Measurements from ENCODE around the gene KRT78.
"Not testable (repeated sequence)": the region's sequence is repeated elsewhere in the genome, so short reads cannot be mapped to it uniquely, and the experiment has no call there.

KRT78 gene

GRCh38 chr12:52857500-52857899 is 8.7 kb upstream of the KRT78 start:
- Histone ChIP-seq H3K9me3 (ENCODE audit: severe bottlenecking) (peaks cover 5% of the 10 kb centered on the region), H3K4me3 (ENCODE audit: low read depth, low read length) (no peak overlapping the region), H3K36me3 (no peaks in the 10 kb centered on the region), H3K27me3 (ENCODE audit: insufficient read depth, low read depth, severe bottlenecking) (peaks cover 74% of the 10 kb centered on the region), H3K27ac (no peak overlapping the region)
- TF ChIP-seq CTCF (IDR thresholded peaks at IDR 0.05; ENCODE audit: low read depth, low read length), result no peak
- no peak for DNase-seq

- TF ChIP-seq CTCF (IDR thresholded peaks at IDR 0.05; ENCODE audit: low read depth, low read length), result no peak
- H3K36me3 ChIP-seq, result no peaks in the 10 kb centered on the region
- H3K9me3 ChIP-seq (ENCODE audit: severe bottlenecking), result peaks cover 5% of the 10 kb centered on the region
- no peak overlapping the region for H3K4me3 ChIP-seq (ENCODE audit: low read depth, low read length)
- no peak for DNase-seq
- H3K27me3 ChIP-seq (ENCODE audit: insufficient read depth, low read depth, severe bottlenecking), result peaks cover 74% of the 10 kb centered on the region
- H3K27ac ChIP-seq, result no peak overlapping the region
These were observed 8.0 kb upstream of the KRT78 start for GRCh38 chr12:52856787-52857186.

- H3K4me3 ChIP-seq (ENCODE audit: low read depth, low read length); H3K9me3 ChIP-seq (ENCODE audit: severe bottlenecking); H3K27ac ChIP-seq; DNase-seq; H3K36me3 ChIP-seq: not testable (repeated sequence)
- peaks cover 74% of the 10 kb centered on the region for H3K27me3 ChIP-seq (ENCODE audit: insufficient read depth, low read depth, severe bottlenecking)
These were observed 7.3 kb upstream of the KRT78 start for GRCh38 chr12:52856077-52856476.

- no peaks in the 10 kb centered on the region for H3K36me3 ChIP-seq
- no peak for DNase-seq
- H3K4me3 ChIP-seq (ENCODE audit: low read depth, low read length), result no peak overlapping the region
- no peak overlapping the region for H3K27ac ChIP-seq
- H3K27me3 ChIP-seq (ENCODE audit: insufficient read depth, low read depth, severe bottlenecking), result peaks cover 81% of the 10 kb centered on the region
- no peak for TF ChIP-seq CTCF (IDR thresholded peaks at IDR 0.05; ENCODE audit: low read depth, low read length)
- H3K9me3 ChIP-seq (ENCODE audit: severe bottlenecking), result peaks cover 5% of the 10 kb centered on the region
These were observed 3.0 kb upstream of the KRT78 start for GRCh38 chr12:52851787-52852186.

GRCh38 chr12:52850681-52851080 is 1.9 kb upstream of the KRT78 start:
- no peak overlapping the region for H3K4me3 ChIP-seq (ENCODE audit: low read depth, low read length)
- H3K36me3 ChIP-seq, result no peaks in the 10 kb centered on the region
- H3K27ac ChIP-seq, result no peak overlapping the region
- no peaks in the 10 kb centered on the region for H3K9me3 ChIP-seq (ENCODE audit: severe bottlenecking)
- DNase-seq, result no peak
- TF ChIP-seq CTCF (IDR thresholded peaks at IDR 0.05; ENCODE audit: low read depth, low read length), result no peak
- peaks cover 87% of the 10 kb centered on the region for H3K27me3 ChIP-seq (ENCODE audit: insufficient read depth, low read depth, severe bottlenecking)

GRCh38 chr12:52849511-52849910 is 717 bp upstream of the KRT78 start:
- Histone ChIP-seq H3K27ac (no peak overlapping the region), H3K9me3 (ENCODE audit: severe bottlenecking) (no peaks in the 10 kb centered on the region), H3K36me3 (no peaks in the 10 kb centered on the region), H3K27me3 (ENCODE audit: insufficient read depth, low read depth, severe bottlenecking) (peaks cover 97% of the 10 kb centered on the region), H3K4me3 (ENCODE audit: low read depth, low read length) (no peak overlapping the region)
- DNase-seq, result no peak
- TF ChIP-seq CTCF (IDR thresholded peaks at IDR 0.05; ENCODE audit: low read depth, low read length), result no peak

All from WERI-Rb-1 (cell line).